GM12875 (cell line): ENCODE data around the gene JPT2.

ENCODE experiments used
- H3K4me3 ChIP-seq: one replicate; pipeline ENCODE4 v1.5.1; 2011; ENCODE audit warnings: low read depth, low read length, control low read depth
- TF ChIP-seq, protein P1 (sequence below): IDR thresholded peaks from 2 replicates; pipeline ENCODE4 v1.5.1; 2011; ENCODE audit warnings: low read depth, mild to moderate bottlenecking, control low read depth, inconsistent platforms, low read length, moderate library complexity, borderline replicate concordance; ENCODE audit not compliant: insufficient read depth

The JPT2 gene

DNA sequence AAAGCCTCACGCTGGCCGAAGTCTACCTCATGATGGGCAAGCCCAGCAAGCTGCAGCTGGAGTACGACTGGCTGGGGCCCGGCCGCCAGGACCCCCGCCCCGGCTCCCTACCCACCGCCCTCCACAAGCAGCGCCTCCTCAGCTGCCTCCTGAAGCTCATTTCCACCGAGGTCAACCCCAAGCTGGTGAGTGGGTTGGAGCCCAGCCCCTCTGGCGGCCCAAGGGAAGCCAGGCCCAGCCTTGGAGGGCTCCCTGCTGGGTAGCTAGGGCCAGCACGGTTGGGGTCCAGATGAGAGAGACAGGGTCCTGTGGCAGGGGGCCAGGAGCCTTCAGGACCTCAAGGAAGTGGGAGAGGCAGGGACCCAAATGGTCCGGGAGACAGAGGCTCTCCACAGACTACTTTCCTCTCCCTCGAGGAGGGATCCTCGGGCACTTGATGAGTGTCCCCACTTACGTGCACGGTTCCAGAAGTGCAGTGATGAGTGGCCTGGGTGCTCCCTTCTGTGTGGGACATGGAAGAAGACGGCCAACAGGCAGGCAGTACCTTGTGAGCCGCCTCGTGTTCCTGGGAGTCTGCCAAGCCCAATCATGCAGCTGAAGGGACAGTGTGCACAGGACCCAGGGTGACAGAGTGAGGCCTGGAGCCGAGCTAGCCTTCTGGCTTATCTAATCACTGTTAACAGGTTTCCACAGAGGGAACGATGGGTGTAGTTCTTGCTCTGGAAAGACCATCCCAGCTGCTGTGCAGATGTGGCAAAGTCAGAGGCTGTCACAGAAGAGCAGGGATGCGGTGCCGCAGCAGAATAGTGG lies 21.1 kb upstream of the JPT2 start:
- TF ChIP-seq, protein P1, sequence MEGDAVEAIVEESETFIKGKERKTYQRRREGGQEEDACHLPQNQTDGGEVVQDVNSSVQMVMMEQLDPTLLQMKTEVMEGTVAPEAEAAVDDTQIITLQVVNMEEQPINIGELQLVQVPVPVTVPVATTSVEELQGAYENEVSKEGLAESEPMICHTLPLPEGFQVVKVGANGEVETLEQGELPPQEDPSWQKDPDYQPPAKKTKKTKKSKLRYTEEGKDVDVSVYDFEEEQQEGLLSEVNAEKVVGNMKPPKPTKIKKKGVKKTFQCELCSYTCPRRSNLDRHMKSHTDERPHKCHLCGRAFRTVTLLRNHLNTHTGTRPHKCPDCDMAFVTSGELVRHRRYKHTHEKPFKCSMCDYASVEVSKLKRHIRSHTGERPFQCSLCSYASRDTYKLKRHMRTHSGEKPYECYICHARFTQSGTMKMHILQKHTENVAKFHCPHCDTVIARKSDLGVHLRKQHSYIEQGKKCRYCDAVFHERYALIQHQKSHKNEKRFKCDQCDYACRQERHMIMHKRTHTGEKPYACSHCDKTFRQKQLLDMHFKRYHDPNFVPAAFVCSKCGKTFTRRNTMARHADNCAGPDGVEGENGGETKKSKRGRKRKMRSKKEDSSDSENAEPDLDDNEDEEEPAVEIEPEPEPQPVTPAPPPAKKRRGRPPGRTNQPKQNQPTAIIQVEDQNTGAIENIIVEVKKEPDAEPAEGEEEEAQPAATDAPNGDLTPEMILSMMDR, result no peak
- H3K4me3 ChIP-seq, result no peak overlapping the region

DNA sequence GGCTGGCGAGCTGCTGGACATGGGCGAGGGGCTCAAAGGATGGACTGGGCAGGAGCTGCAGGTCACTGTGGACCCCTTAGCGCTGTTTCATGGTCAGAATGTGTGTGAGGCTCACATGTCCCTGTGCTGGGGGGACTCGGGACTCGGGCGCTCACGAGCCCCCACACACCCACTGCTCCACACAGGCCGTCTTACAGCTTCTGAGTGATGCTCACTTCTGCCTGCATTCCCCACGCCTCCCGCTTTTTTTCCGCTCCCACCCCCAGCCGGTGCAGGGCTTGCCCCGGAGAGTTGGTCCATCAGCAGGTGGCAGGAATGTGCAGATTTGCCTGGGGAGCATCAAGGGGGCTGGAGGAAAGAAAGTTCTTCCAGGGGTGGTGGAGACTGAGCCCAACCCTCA lies 20.2 kb upstream of the JPT2 start:
- TF ChIP-seq, protein P1, result no peak

DNA sequence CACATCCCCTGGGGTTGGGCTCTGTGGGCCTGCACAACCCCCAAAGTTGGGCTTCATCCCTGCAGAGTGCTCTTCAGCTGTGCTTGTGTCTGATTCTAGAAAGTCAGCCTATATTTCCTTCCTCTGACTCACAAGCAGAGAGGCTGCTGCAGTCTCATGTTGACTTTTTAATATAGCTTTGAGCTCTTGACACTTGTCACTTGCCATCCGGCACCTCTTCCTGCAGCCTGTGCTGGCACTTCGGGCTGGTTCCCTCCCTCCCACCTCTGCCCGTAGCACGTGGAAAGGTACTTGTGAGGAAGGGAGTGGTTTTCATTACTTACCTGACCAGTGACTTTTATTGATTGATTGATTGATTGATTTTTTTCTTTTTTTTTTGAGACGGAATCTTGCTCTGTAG lies 19.0 kb upstream of the JPT2 start:
- H3K4me3 ChIP-seq, result no peak overlapping the region
- TF ChIP-seq, protein P1, result no peak

More for the DNA sequence above, 20.2 kb upstream of the JPT2 start:
- H3K4me3 ChIP-seq, result no peak overlapping the region

DNA sequence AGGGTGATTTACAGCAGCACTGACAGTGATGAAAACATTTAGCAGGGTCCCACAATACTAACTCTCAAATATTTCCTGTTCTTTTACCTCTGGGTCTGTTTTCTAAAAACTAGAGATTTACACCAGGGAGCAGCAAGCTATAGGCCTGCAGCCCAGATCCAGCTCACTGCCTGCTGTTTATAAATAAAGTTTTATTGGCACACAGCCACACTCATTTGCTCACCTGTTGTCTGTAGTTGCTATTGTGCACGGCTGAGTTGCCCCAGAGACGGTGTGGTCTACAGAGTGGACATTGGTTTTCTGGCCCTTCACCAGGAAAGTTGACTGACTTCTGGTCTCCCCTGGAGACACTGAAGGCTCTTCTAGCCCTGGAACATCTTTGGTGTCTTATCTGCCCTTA lies 16.3 kb upstream of the JPT2 start:
- TF ChIP-seq, protein P1, result no peak
- H3K4me3 ChIP-seq, result no peak overlapping the region

DNA sequence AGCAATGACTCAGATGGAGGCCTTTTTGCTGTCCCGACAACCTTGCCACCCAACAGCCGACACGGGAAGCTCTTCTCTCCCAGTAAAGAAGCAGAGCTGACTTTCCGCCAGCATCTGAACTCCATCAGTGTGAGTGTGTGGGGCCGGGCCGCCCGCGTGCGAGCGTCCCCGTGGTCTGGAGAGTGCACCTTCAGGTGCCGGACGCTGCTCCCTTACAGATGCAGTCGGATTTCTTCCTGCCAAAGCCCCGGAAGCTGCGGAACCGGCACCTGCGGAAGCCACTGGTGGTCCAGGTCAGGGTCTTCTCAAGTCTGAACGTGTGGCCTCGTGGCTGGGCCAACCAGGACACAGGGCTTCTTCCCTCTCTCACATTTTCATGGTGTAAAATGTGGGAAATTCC lies 15.5 kb upstream of the JPT2 start:
- no peak overlapping the region for H3K4me3 ChIP-seq
- TF ChIP-seq, protein P1, result no peak

DNA sequence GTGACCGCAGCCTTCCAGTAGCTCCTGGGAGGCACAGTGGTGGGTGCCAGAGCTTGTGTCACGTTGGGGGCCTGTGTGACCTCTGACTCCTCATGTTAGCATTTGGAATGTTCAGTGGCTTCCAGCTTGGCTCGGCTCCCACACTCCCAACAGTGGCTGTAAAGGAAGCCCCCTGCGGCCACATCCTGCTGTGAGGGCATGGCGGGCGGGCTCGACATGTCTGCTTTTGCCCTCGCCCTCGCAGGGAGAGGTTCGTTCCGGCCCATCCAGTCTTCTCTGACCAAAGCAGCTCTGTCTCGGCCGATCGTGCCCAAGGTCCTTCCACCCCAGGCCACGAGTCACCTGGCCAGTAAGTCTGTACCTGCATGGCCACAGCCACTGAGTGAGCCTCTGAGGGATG lies 12.2 kb upstream of the JPT2 start:
- no peak overlapping the region for H3K4me3 ChIP-seq
- TF ChIP-seq, protein P1, result no peak

DNA sequence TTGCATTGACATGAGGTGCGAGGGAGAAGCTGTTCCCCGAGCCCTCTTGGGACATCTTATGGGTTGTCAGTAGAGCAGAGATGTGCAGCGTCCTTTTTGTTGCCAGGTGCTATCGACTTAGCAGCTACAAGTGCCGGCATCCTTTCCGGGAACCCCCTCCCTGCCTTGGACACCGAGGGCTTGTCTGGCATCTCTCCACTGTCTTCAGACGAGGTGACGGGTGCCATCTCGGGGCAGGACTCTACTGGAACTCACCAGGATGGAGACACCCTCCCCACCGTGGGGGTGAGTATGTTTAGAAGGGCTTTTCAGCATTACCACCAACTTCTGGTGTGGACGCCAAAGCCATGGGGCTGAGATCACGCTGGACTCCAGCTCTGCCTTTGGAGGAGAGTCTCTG lies 11.8 kb upstream of the JPT2 start:
- H3K4me3 ChIP-seq, result no peak overlapping the region
- TF ChIP-seq, protein P1, result no peak
